ENCODE data around the gene CFB. TPM values are rescaled to one million over a fixed set of nuclear protein-coding genes. Genes with fewer than 3 reads are reported as not detected.

The CFB gene
- total RNA-seq, 1 experiment from 2014 or later = 5.6 TPM

DNA sequence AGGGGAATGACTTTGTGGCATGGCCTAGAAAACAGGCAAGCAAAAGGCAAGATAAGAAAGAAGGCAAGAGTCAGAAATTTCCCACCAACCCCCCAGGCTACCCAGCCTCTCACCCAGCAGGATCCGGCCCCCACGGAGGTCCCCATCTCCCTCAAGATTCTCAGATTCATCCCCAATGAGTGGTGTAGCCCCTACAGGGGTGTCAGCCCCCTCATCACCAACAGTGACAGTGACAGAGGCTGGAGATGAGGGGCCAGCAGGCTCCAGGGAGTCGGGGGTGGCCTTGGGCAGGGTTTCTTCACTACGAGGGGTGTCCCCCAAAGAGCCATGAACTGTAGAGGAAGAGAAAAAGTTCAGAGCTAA is 49.4 kb upstream of the CFB start:
- Histone ChIP-seq H3K9me3 (ENCODE audit: control insufficient read depth, insufficient read depth, low read depth, low read length) (no peaks in the 10 kb centered on the region), H3K27ac (ENCODE audit: low read length) (peak overlapping the region; percentile 67), H3K4me1 (ENCODE audit: control insufficient read depth, insufficient read depth, low read length) (peaks cover 17% of the 10 kb centered on the region), H3K4me3 (ENCODE audit: low read depth in 2 of 2, low read length in 2 of 2) (peak overlapping the region; percentile 73 to 96), H3K36me3 (ENCODE audit: control insufficient read depth, insufficient read depth, low read length) (no peaks in the 10 kb centered on the region; the same call in none of the 2 replicates), H3K27me3 (ENCODE audit: control insufficient read depth, insufficient read depth, low read length) (no peaks in the 10 kb centered on the region)
- in situ Hi-C loops (cut with HindIII; ENCODE audit: low pct_unique_long_range_greater_than_20kb, low sequenced_read_pairs) = no loop called here
- ChIA-PET CTCF (no interaction called here), POLR2A (no interaction called here)
- ATAC-seq (no peak), DNase-seq (ENCODE audit: low read depth, low spot score) (no peak)
- BruUV-seq (replicated peaks) = no TSS peak
- TF ChIP-seq SIN3A (IDR thresholded peaks at IDR 0.05; ENCODE audit: borderline replicate concordance, insufficient read depth, low read depth, low read length) (no peak), POLR2AphosphoS5 (IDR thresholded peaks at IDR 0.05; ENCODE audit: low read depth, low read length) (no peak), TCF7L2 (IDR thresholded peaks at IDR 0.05; ENCODE audit: low read depth, low read length) (no peak)
- TF ChIP-seq, protein P1, sequence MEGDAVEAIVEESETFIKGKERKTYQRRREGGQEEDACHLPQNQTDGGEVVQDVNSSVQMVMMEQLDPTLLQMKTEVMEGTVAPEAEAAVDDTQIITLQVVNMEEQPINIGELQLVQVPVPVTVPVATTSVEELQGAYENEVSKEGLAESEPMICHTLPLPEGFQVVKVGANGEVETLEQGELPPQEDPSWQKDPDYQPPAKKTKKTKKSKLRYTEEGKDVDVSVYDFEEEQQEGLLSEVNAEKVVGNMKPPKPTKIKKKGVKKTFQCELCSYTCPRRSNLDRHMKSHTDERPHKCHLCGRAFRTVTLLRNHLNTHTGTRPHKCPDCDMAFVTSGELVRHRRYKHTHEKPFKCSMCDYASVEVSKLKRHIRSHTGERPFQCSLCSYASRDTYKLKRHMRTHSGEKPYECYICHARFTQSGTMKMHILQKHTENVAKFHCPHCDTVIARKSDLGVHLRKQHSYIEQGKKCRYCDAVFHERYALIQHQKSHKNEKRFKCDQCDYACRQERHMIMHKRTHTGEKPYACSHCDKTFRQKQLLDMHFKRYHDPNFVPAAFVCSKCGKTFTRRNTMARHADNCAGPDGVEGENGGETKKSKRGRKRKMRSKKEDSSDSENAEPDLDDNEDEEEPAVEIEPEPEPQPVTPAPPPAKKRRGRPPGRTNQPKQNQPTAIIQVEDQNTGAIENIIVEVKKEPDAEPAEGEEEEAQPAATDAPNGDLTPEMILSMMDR (IDR thresholded peaks at IDR 0.05) = no peak
- TF ChIP-seq, protein P2, sequence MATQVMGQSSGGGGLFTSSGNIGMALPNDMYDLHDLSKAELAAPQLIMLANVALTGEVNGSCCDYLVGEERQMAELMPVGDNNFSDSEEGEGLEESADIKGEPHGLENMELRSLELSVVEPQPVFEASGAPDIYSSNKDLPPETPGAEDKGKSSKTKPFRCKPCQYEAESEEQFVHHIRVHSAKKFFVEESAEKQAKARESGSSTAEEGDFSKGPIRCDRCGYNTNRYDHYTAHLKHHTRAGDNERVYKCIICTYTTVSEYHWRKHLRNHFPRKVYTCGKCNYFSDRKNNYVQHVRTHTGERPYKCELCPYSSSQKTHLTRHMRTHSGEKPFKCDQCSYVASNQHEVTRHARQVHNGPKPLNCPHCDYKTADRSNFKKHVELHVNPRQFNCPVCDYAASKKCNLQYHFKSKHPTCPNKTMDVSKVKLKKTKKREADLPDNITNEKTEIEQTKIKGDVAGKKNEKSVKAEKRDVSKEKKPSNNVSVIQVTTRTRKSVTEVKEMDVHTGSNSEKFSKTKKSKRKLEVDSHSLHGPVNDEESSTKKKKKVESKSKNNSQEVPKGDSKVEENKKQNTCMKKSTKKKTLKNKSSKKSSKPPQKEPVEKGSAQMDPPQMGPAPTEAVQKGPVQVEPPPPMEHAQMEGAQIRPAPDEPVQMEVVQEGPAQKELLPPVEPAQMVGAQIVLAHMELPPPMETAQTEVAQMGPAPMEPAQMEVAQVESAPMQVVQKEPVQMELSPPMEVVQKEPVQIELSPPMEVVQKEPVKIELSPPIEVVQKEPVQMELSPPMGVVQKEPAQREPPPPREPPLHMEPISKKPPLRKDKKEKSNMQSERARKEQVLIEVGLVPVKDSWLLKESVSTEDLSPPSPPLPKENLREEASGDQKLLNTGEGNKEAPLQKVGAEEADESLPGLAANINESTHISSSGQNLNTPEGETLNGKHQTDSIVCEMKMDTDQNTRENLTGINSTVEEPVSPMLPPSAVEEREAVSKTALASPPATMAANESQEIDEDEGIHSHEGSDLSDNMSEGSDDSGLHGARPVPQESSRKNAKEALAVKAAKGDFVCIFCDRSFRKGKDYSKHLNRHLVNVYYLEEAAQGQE (IDR thresholded peaks at IDR 0.05; ENCODE audit: insufficient read depth in 1 of 2, low read depth in 2 of 2, low read length in 1 of 2) = no peak
- intact Hi-C loops (cut with micrococcal nuclease; ENCODE audit: unreplicated experiment) = no loop called here

DNA sequence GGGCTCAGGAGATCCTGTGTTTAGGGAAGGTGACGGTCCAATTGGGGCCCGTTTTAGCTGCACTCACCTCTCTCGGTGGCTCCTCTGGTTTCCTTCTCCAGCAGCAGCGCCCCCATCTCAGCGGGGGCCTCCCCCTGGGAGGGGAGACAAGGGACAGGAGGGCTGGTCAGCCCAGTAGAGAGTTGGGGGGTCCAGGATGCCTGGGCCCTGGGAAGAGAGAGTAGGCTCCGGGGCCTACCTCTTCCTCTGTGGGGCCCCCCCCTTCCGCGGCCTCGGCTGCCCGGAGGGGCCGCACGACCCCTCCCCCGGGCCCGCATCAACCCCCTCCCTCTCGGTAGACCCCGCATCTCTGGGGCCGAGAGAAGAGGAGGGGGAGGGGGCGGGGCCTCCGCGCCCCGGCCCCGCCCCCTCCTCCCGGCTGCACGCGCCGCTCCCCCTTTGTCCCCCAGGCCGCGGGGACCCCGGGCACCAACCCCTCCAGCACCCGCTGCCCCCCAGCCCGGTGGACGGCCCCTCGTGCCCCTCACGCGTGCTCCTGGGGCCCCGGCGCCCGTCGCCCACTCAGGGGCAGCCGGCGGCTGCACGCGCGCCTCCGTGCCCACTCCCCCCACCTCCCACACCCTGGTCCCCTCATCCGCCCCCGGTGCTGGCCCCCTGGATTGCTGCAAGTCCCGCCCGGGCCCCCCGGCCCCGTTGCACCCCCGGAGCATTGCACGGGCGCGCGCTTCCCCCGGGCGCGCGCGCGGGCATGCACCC is 48.9 kb upstream of the CFB start:
- BruUV-seq (replicated peaks) = no TSS peak
- DNase-seq (ENCODE audit: low read depth, low spot score) (no peak), ATAC-seq (no peak; the same call in 1 of the 2 replicates)
- Histone ChIP-seq H3K9me3 (ENCODE audit: control insufficient read depth, insufficient read depth, low read depth, low read length) (no peaks in the 10 kb centered on the region), H3K36me3 (ENCODE audit: control insufficient read depth, insufficient read depth, low read length) (no peaks in the 10 kb centered on the region; the same call in 1 of the 2 replicates), H3K4me1 (ENCODE audit: control insufficient read depth, insufficient read depth, low read length) (peaks cover 17% of the 10 kb centered on the region), H3K27ac (ENCODE audit: low read length) (peak overlapping the region; percentile 67), H3K27me3 (ENCODE audit: control insufficient read depth, insufficient read depth, low read length) (no peaks in the 10 kb centered on the region), H3K4me3 (ENCODE audit: low read depth in 2 of 2, low read length in 2 of 2) (peak overlapping the region; percentile 73 to 96)
- in situ Hi-C loops (cut with HindIII; ENCODE audit: low pct_unique_long_range_greater_than_20kb, low sequenced_read_pairs) = no loop called here
- ChIA-PET POLR2A (interaction anchor here (0.5 kb wide), 1 partner anchor 9 kb away, joined by 16 read pairs; no protein-coding TSS in a partner anchor), CTCF (interaction anchor here (0.6 kb wide), 1 partner anchor 10 kb away, joined by 3 read pairs; no protein-coding TSS in a partner anchor)
- TF ChIP-seq POLR2AphosphoS5 (IDR thresholded peaks at IDR 0.05; ENCODE audit: low read depth, low read length) (no peak), TCF7L2 (IDR thresholded peaks at IDR 0.05; ENCODE audit: low read depth, low read length) (no peak), SIN3A (IDR thresholded peaks at IDR 0.05; ENCODE audit: borderline replicate concordance, insufficient read depth, low read depth, low read length) (no peak)
- TF ChIP-seq, protein P1 (IDR thresholded peaks at IDR 0.05) = no peak
- TF ChIP-seq, protein P2 (IDR thresholded peaks at IDR 0.05; ENCODE audit: insufficient read depth in 1 of 2, low read depth in 2 of 2, low read length in 1 of 2) = no peak
- intact Hi-C loops (cut with micrococcal nuclease; ENCODE audit: unreplicated experiment) = no loop called here

All from Panc1 (cell line).